Superior temporal gyrus (tissue), 1 donor: ENCODE results near the gene LRRN2.
"Not testable (repeated sequence)": the region's sequence is repeated elsewhere in the genome, so short reads cannot be mapped to it uniquely, and the experiment has no call there.

ENCODE experiments used
- DNase-seq: peaks from one replicate; pipeline ENCODE4 v3.0.0-alpha.2; 2016; ENCODE audit errors: extremely low spot score

The LRRN2 gene

GRCh38 chr1:204685236-204686006 lies at the start of gene LRRN2:
Gene LRRN2, minus strand, starts transcription at chr1:204685738. Its CDS starts 65,746 bp downstream, at chr1:204619992.
- no peak for DNase-seq

DNA sequence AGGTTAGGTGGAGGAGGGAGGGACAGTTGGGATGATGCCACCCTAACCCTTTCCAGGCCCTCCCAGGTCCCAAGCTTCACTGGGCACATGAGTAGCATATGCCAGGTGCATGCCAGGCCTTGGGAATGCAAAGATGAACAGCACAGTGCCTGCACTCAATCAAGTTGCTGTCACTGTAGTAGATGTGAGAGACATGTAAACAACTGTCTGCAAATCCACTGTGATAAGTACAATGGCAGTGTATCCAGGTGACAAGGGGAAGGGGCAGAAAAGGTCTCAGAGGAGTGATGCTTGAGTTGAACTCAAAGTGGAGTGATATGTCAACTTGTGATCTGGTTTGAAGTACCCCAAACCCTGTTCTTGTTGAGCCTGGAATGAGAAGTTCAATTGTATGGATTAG lies 49.5 kb upstream of the LRRN2 start:
- no peak for DNase-seq

GRCh38 chr1:204733869-204734596 lies 48.5 kb upstream of the LRRN2 start:
- no peak for DNase-seq

DNA sequence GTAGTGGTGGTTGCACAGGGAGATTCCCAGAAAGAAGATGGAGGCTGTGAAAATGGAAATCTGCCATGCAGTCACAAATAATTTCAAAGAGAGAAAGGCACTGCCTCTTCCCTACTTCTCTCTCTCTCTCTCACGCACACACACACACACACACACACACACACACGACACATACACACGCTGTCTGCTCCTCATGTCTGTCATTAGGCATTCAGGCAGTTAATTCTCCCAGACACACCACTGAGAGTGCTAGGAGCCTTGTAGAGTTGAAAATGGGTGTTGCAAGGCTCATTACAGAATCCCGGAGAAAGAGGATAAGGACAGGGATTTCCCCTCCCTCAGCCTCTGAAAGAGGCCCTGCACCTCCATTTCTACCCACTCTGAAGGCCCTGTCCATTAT lies 47.8 kb upstream of the LRRN2 start:
- no peak for DNase-seq

- DNase-seq: no peak
Observed at GRCh38 chr1:204731985-204732575, 46.5 kb upstream of the LRRN2 start.

DNA sequence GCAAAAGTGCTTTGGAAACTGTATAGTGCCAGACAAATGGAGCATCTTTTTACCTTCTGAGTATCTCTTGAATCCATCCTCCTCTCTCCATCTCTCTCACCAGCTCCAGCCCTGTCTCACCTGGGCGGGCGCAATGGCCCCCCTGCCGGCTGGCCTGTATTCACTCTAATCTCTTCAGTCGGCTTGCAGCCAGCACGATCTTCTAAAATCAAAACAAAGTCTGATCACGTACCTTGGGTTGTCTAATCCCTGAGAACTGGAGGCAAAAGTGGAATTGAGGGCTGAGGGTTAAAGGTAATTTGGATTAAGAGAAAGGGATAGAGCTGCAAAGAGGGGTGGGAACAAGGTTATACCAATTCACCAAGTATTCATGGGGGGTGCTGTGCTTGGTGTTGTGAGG lies 46.0 kb upstream of the LRRN2 start:
- DNase-seq: no peak

DNA sequence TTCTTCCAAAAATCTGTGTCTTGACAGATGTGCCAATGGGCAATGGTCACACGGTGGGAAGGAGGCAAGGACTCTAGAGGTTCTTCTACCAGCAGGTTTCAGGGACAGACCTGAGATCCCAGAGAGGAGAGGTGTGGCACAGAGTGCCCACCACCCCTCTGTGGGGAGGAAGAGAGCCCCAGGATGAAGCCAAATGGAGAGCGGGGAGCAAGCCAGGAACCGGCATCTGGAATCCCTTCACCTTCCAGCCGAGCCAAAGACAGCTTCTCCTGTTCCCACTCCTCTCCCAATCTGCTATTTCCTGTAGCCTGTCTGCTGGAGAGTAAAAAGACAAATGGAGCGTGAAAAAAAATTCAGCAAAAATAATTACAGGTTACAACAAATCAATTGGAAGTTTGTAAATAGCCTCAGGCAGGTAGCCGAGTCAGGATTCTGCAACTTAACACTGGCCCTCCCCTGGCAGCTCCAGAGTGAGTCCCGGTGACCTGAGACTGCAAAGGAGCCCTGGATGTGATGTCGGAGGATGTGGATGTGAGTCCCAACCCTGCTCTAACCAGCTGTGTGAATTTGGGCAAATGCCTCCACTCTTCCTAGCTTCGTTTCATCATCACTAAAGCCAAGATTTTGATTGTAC lies 45.4 kb upstream of the LRRN2 start:
- DNase-seq: no peak

DNA sequence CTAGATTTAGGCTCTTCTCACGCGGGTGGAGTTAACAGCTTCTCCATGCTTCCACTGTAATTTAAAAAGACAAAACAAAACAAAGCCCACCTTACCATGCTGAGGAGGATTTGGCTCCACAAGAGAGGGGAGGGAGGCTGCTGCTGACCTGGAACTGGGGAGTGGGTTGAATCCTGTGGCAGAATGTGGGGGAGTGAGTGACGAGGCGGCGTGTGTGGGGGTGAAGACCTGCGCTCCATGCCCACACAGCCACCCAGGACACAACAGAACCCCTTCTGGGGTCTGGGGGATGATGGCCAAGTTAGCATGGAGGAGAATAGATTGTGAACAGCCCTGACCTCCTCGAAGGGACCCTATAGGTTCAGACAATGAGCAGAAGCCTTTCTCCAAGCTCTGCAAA lies 44.0 kb upstream of the LRRN2 start:
- no peak for DNase-seq

DNA sequence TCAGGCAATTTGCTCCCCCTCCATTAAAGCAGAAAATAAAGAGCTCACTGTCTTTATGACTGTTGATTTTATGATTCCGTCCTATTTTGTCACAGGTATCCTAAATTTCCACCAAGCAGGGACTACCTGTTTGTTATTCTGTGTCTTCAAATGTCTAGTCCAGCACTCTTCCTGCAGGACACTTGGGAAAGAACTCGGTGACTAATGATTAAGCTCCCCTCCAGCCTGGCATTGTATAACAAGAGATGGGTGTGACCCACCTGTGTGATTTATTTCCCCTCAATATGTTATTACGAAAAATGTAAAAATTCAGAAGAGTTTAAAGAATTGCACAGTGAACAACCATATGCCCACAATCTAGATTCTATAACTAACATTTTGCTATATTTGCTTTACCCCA lies 42.9 kb upstream of the LRRN2 start:
- DNase-seq: no peak

GRCh38 chr1:204728045-204728444 lies 42.5 kb upstream of the LRRN2 start:
- DNase-seq: no peak

DNA sequence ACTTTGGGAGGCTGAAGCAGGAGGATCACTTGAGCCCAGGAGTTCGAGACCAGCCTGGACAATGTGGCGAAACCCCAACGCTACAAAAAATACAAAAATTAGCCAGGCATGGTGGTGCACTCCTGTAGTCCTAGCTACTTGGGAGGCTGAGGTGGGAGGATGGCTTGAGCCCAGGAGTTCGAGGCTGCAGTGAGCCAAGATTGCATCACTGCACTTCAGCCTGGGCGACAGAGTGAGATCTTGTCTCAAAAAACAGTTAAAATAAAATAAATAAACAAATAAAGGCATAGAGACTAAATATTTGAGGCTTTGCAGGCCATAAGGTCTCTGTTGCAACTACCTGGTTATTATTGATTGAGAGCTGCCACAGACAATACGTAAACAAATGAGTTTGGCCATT lies 41.9 kb upstream of the LRRN2 start:
- not testable (repeated sequence) for DNase-seq

GRCh38 chr1:204726478-204726877 lies 40.9 kb upstream of the LRRN2 start:
- no peak for DNase-seq

DNA sequence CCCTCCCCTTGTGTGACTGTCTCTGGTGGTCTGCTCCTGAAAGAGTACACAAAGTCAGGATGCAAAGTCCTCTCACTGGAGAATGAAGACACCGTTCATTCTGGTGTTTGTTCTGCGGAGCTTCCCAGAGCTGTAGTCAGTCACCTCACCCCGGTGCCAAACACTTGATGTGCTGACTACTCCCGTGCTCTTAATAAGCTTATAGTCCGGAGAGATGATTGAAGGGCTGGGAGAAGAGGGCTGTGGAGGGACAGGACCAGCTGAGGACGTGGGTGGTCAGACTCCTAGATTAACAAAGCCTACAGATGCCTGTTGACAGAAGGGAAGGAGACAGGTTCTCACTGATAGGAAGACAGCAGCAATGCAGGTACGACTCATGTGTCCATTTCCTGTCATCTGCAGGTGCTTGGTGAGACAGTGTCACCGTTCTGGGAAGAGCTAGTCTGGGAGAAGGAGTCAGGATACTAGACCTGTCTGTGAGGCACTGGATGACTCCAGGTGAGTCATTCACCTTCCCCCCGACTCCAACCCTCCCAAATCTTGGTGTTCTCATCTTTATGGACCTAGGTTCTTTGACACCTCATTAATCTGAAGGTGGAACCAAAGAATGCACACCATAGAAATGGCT lies 40.4 kb upstream of the LRRN2 start:
- DNase-seq: no peak

- DNase-seq: peak; percentile 53
Observed at GRCh38 chr1:204723131-204723787, 37.7 kb upstream of the LRRN2 start.

GRCh38 chr1:204721373-204722055 lies 36.0 kb upstream of the LRRN2 start:
- DNase-seq: no peak

DNA sequence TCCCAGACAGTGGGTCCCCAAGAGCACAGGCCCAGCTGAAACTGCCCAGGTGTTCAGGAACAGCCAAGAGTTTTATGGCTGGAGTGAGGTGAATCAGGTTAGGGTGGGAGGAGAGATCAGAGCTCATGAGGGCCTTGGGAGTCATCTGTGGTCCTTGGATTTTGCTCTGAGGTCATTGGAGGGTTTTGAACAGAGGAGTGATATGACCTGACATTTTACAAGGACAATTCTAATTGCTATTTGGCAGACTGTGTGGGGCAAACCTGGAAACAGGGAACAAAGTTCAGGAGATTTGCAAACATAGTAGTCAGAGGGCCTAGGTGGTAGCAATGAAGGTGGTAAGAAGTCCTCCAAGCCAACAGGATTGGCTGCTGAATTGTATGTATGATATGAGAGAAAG lies 31.1 kb upstream of the LRRN2 start:
- DNase-seq: no peak

- DNase-seq: no peak
Observed at GRCh38 chr1:204714861-204715511, 29.4 kb upstream of the LRRN2 start.

DNA sequence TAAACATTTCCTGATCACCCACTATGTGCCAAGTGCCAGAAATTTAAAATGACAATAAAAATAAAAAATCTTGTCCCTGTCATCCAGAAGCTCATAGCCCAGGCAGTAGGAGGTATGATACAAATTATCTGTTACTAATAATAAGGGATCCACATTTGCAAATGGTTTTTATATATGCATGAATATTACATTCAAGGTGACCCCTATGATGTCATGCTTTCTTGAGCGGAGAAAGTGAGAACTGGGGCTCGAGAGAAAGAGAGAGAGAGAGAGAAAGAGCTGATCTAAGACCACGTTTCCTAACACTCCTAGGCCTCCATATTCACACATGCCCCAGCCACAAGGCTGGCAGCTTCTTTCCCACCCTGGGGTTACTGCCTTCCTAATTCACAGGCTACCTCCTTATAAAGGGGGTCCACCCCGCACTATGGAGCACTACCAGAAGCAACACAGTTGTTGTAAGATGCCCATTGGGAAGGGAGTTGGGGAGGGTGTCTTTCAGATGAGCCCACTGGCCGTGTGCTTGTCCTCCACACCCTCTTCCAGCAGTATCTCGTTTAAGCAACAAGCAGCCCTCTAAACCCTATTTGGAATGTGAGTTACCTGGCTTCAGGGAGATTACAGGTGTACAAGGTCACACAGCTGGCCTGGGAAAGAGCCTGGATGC lies 28.8 kb upstream of the LRRN2 start:
- no peak for DNase-seq

GRCh38 chr1:204713541-204713940 lies 28.0 kb upstream of the LRRN2 start:
- DNase-seq: no peak
